RWPE1 (cell line): ENCODE data around the gene RPAP2.

Source experiments
- CTCF ChIA-PET: fragments of 350-600 bp; sonication (Branson Sonifier 250); formaldehyde crosslinking; extraction: SDS; loops from one replicate; lab custom pipeline; 2021; lab: Yijun Ruan, JAX
- POLR2A ChIA-PET: fragments of 400-600 bp; formaldehyde crosslinking; extraction: SDS; loops from one replicate; lab custom pipeline; 2020; ENCODE audit warnings: antibody characterized with exemption; ENCODE audit not compliant: low non-redundant PET; lab: Yijun Ruan, JAX
- DNase-seq: peaks from one replicate; pipeline ENCODE4 v3.0.0; 2012; ENCODE audit warnings: low spot score
- H3K27ac ChIP-seq: fragments of 450-650 bp; 2 replicates; pipeline ENCODE4 v1.5.1; 2017
- TF ChIP-seq, protein P1 (sequence below): fragments of 450-650 bp; conservative IDR thresholded peaks from 2 replicates; pipeline ENCODE4 v1.5.1; 2017; ENCODE audit warnings: low read depth, mild to moderate bottlenecking

RPAP2 gene

DNA sequence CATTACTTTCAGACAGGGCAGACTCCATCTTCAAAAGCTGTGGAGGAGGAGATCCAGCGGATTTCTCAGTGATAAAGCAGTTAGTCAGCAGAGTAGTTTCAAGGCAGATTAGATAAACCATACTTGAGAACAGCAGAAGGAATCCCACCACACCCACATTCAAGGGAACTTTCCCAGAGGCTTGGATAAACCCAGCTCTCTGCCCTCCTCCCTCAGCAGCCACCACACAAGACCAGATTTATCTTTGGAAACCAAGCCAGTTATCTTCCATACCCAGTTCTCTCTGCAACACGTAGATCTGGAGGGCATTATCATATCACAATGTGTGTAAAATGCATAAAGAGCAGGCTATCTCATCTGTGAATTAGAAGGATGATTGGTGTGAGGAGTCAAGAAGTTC is 147.7 kb downstream of the RPAP2 start:
- no peak overlapping the region for H3K27ac ChIP-seq
- no peak for DNase-seq
- CTCF ChIA-PET = interaction anchor here (0.6 kb wide), 1 partner anchor 12 kb away, joined by 3 read pairs; no protein-coding TSS in a partner anchor
- POLR2A ChIA-PET = no interaction called here
- TF ChIP-seq, protein P1, sequence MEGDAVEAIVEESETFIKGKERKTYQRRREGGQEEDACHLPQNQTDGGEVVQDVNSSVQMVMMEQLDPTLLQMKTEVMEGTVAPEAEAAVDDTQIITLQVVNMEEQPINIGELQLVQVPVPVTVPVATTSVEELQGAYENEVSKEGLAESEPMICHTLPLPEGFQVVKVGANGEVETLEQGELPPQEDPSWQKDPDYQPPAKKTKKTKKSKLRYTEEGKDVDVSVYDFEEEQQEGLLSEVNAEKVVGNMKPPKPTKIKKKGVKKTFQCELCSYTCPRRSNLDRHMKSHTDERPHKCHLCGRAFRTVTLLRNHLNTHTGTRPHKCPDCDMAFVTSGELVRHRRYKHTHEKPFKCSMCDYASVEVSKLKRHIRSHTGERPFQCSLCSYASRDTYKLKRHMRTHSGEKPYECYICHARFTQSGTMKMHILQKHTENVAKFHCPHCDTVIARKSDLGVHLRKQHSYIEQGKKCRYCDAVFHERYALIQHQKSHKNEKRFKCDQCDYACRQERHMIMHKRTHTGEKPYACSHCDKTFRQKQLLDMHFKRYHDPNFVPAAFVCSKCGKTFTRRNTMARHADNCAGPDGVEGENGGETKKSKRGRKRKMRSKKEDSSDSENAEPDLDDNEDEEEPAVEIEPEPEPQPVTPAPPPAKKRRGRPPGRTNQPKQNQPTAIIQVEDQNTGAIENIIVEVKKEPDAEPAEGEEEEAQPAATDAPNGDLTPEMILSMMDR = no peak

DNA sequence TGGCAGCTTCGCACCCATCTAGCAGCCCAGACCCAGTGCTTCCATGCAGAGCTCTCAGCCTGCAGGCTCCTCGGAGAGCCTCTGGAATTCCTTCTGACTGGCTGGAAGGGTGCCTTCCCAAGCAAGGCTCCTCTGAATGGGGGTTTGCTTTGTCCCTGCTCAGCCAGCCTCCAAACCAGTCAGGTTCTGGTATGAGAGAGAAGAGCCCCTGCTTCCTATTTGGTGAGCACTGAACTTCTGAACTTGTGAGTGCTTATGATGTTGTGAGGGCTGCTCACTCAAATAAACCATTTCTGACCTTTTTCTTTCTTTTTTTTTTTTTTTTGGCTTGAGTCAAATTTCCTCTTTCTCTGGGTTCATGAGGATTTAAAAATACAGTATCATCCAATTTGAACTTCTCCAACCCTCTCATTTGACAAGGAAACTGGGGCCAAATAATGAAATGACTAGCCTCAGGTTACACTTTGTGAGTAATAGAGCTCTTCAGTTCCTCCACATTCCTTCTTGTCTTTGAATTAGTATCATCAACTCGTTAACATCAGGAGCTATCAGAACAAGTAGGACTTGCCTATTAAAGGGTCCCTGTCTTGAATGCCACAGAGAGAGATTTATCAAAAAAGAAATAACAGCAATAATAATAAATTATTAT is 148.3 kb downstream of the RPAP2 start:
- DNase-seq = peak; percentile 16
- CTCF ChIA-PET = interaction anchor here (0.6 to 0.7 kb wide), 2 partner anchors 12 to 451 kb away, joined by 3 read pairs; no protein-coding TSS in a partner anchor

DNA sequence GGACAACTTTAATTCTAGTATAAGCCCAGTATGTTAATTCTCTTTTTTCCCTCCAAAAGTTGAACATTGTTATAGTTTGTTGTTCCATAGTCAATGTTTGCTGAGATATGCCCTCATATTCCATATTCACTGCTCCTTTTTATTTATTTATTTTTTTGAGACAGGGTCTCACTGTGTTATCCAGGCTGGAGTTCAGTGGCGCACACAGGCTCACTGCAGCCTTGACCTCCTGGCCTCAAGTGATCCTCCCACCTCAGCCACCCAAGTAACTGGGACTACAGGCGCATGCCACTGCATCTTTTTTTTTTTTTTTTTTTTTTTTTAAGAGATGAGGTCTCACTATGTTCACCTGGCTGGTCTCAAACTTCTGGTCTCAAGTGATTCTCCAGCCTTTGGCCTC is 149.1 kb downstream of the RPAP2 start:
- TF ChIP-seq, protein P1 = no peak
- no peak for DNase-seq
- CTCF ChIA-PET = no interaction called here
- POLR2A ChIA-PET = no interaction called here
- H3K27ac ChIP-seq = no peak overlapping the region

More for the DNA sequence above, 148.3 kb downstream of the RPAP2 start:
- POLR2A ChIA-PET = no interaction called here
- TF ChIP-seq, protein P1 = no peak
- no peak overlapping the region for H3K27ac ChIP-seq
